ENCODE measurements around the gene OGT. TPM values are rescaled to one million over a fixed set of nuclear protein-coding genes. Genes with fewer than 3 reads are reported as not detected.
"Not testable (repeated sequence)": the region's sequence is repeated elsewhere in the genome, so short reads cannot be mapped to it uniquely, and the experiment has no call there.

The OGT gene
- total and polyA plus RNA-seq, 4 donors, result 10.1 to 272 (median 148) TPM

GRCh38 chrX:71581210-71581609, 48.3 kb downstream of the OGT start:
- ATAC-seq (ENCODE audit: low FRiP score) (no peak), DNase-seq (no peak)
- no peaks in the 10 kb centered on the region for H3K9me3 ChIP-seq (ENCODE audit: control insufficient read depth, low read length)
- no peaks in the 10 kb centered on the region for H3K4me1 ChIP-seq (ENCODE audit: control insufficient read depth in 1 of 2, insufficient read depth in 2 of 2, low read length in 2 of 2)
- no peak overlapping the region for H3K4me3 ChIP-seq (ENCODE audit: low read length in 2 of 2)
- 46 to 63% methylated on average over 5 of the region's 5 CpGs for WGBS, 2 donors
- no peak overlapping the region for H3K27ac ChIP-seq (ENCODE audit: low read depth in 1 of 2, low read length in 2 of 2)
- intact Hi-C loops (cut with DNase I), result no loop called here
- no peaks in the 10 kb centered on the region for H3K27me3 ChIP-seq (ENCODE audit: control insufficient read depth in 1 of 2, insufficient read depth in 2 of 2, low read length in 1 of 2)
- no peaks in the 10 kb centered on the region for H3K36me3 ChIP-seq (ENCODE audit: control insufficient read depth in 1 of 2, insufficient read depth in 2 of 2, low read length in 1 of 2)

GRCh38 chrX:71586929-71587328, 54.0 kb downstream of the OGT start:
- H3K36me3 ChIP-seq (ENCODE audit: control insufficient read depth in 1 of 2, insufficient read depth in 2 of 2, low read length in 1 of 2), result no peaks in the 10 kb centered on the region
- H3K27ac ChIP-seq (ENCODE audit: low read depth in 1 of 2, low read length in 2 of 2), result no peak overlapping the region
- no peaks in the 10 kb centered on the region for H3K4me1 ChIP-seq (ENCODE audit: control insufficient read depth in 1 of 2, insufficient read depth in 2 of 2, low read length in 2 of 2)
- ATAC-seq (ENCODE audit: low FRiP score) (no peak), DNase-seq (no peak)
- intact Hi-C loops (cut with DNase I), result no loop called here
- H3K9me3 ChIP-seq (ENCODE audit: control insufficient read depth, low read length), result no peaks in the 10 kb centered on the region
- no peaks in the 10 kb centered on the region for H3K27me3 ChIP-seq (ENCODE audit: control insufficient read depth in 1 of 2, insufficient read depth in 2 of 2, low read length in 1 of 2)
- WGBS, 2 donors, result 92 to 94% methylated on average over 2 of the region's 2 CpGs
- no peak overlapping the region for H3K4me3 ChIP-seq (ENCODE audit: low read length in 2 of 2)

GRCh38 chrX:71593210-71593609, 60.3 kb downstream of the OGT start:
- H3K9me3 ChIP-seq (ENCODE audit: control insufficient read depth, low read length); intact Hi-C loops (cut with DNase I); DNase-seq; H3K36me3 ChIP-seq (ENCODE audit: control insufficient read depth in 1 of 2, insufficient read depth in 2 of 2, low read length in 1 of 2); H3K27ac ChIP-seq (ENCODE audit: low read depth in 1 of 2, low read length in 2 of 2); ATAC-seq (ENCODE audit: low FRiP score); H3K4me3 ChIP-seq (ENCODE audit: low read length in 2 of 2); H3K27me3 ChIP-seq (ENCODE audit: control insufficient read depth in 1 of 2, insufficient read depth in 2 of 2, low read length in 1 of 2); H3K4me1 ChIP-seq (ENCODE audit: control insufficient read depth in 1 of 2, insufficient read depth in 2 of 2, low read length in 2 of 2): not testable (repeated sequence)
- WGBS, 2 donors, result 81 to 95% methylated on average over 6 to 7 of the region's 8 CpGs

- H3K4me1 ChIP-seq (ENCODE audit: control insufficient read depth in 1 of 2, insufficient read depth in 2 of 2, low read length in 2 of 2), result no peaks in the 10 kb centered on the region
- 79 to 82% methylated on average over 2 of the region's 2 CpGs for WGBS, 2 donors
- peaks cover 0 to 3% of the 10 kb centered on the region in 2 donors for H3K36me3 ChIP-seq (ENCODE audit: control insufficient read depth in 1 of 2, insufficient read depth in 2 of 2, low read length in 1 of 2)
- H3K27me3 ChIP-seq (ENCODE audit: control insufficient read depth in 1 of 2, insufficient read depth in 2 of 2, low read length in 1 of 2), result no peaks in the 10 kb centered on the region
- DNase-seq (no peak), ATAC-seq (ENCODE audit: low FRiP score) (no peak)
- no peak overlapping the region for H3K27ac ChIP-seq (ENCODE audit: low read depth in 1 of 2, low read length in 2 of 2)
- H3K9me3 ChIP-seq (ENCODE audit: control insufficient read depth, low read length), result no peaks in the 10 kb centered on the region
- intact Hi-C loops (cut with DNase I), result no loop called here
- no peak overlapping the region for H3K4me3 ChIP-seq (ENCODE audit: low read length in 2 of 2)
Measured at GRCh38 chrX:71599965-71600364, 67.1 kb downstream of the OGT start.

GRCh38 chrX:71603618-71604017, 70.7 kb downstream of the OGT start:
- peak in 1 of 2 donors; percentile 8 for DNase-seq
- 92 to 96% methylated on average over 33 of the region's 33 CpGs for WGBS, 2 donors
- no peak for ATAC-seq (ENCODE audit: low FRiP score)
- H3K4me3 ChIP-seq (ENCODE audit: low read length in 2 of 2), result no peak overlapping the region
- H3K36me3 ChIP-seq (ENCODE audit: control insufficient read depth in 1 of 2, insufficient read depth in 2 of 2, low read length in 1 of 2), result peaks cover 1 to 5% of the 10 kb centered on the region in 2 donors
- H3K27ac ChIP-seq (ENCODE audit: low read depth in 1 of 2, low read length in 2 of 2), result no peak overlapping the region
- no peaks in the 10 kb centered on the region for H3K4me1 ChIP-seq (ENCODE audit: control insufficient read depth in 1 of 2, insufficient read depth in 2 of 2, low read length in 2 of 2)
- H3K27me3 ChIP-seq (ENCODE audit: control insufficient read depth in 1 of 2, insufficient read depth in 2 of 2, low read length in 1 of 2), result no peaks in the 10 kb centered on the region
- H3K9me3 ChIP-seq (ENCODE audit: control insufficient read depth, low read length), result no peaks in the 10 kb centered on the region
- intact Hi-C loops (cut with DNase I), result no loop called here

GRCh38 chrX:71604141-71604540, 71.2 kb downstream of the OGT start:
- DNase-seq (peak in 1 of 2 donors; percentile 5), ATAC-seq (ENCODE audit: low FRiP score) (no peak)
- no peaks in the 10 kb centered on the region for H3K27me3 ChIP-seq (ENCODE audit: control insufficient read depth in 1 of 2, insufficient read depth in 2 of 2, low read length in 1 of 2)
- H3K36me3 ChIP-seq (ENCODE audit: control insufficient read depth in 1 of 2, insufficient read depth in 2 of 2, low read length in 1 of 2), result peaks cover 4 to 5% of the 10 kb centered on the region in 2 donors
- H3K27ac ChIP-seq (ENCODE audit: low read depth in 1 of 2, low read length in 2 of 2), result no peak overlapping the region
- no peaks in the 10 kb centered on the region for H3K9me3 ChIP-seq (ENCODE audit: control insufficient read depth, low read length)
- H3K4me3 ChIP-seq (ENCODE audit: low read length in 2 of 2), result no peak overlapping the region
- intact Hi-C loops (cut with DNase I), result no loop called here
- 90 to 95% methylated on average over 10 of the region's 10 CpGs for WGBS, 2 donors
- H3K4me1 ChIP-seq (ENCODE audit: control insufficient read depth in 1 of 2, insufficient read depth in 2 of 2, low read length in 2 of 2), result no peaks in the 10 kb centered on the region

GRCh38 chrX:71604796-71605568, 72.1 kb downstream of the OGT start:
- DNase-seq (peak in 1 of 2 donors; percentile 19), ATAC-seq (ENCODE audit: low FRiP score) (no peak)
- H3K36me3 ChIP-seq (ENCODE audit: control insufficient read depth in 1 of 2, insufficient read depth in 2 of 2, low read length in 1 of 2), result peaks cover 5 to 7% of the 10 kb centered on the region in 2 donors
- 83 to 94% methylated on average over 8 of the region's 8 CpGs for WGBS, 2 donors
- H3K4me3 ChIP-seq (ENCODE audit: low read length in 2 of 2), result no peak overlapping the region
- intact Hi-C loops (cut with DNase I), result no loop called here
- H3K27ac ChIP-seq (ENCODE audit: low read depth in 1 of 2, low read length in 2 of 2), result no peak overlapping the region
- no peaks in the 10 kb centered on the region for H3K4me1 ChIP-seq (ENCODE audit: control insufficient read depth in 1 of 2, insufficient read depth in 2 of 2, low read length in 2 of 2)
- no peaks in the 10 kb centered on the region for H3K9me3 ChIP-seq (ENCODE audit: control insufficient read depth, low read length)
- no peaks in the 10 kb centered on the region for H3K27me3 ChIP-seq (ENCODE audit: control insufficient read depth in 1 of 2, insufficient read depth in 2 of 2, low read length in 1 of 2)

GRCh38 chrX:71606536-71607216, 73.8 kb downstream of the OGT start:
- Histone ChIP-seq H3K9me3 (ENCODE audit: control insufficient read depth, low read length) (no peaks in the 10 kb centered on the region), H3K4me1 (ENCODE audit: control insufficient read depth in 1 of 2, insufficient read depth in 2 of 2, low read length in 2 of 2) (no peaks in the 10 kb centered on the region), H3K27me3 (ENCODE audit: control insufficient read depth in 1 of 2, insufficient read depth in 2 of 2, low read length in 1 of 2) (no peaks in the 10 kb centered on the region), H3K36me3 (ENCODE audit: control insufficient read depth in 1 of 2, insufficient read depth in 2 of 2, low read length in 1 of 2) (peaks cover 7 to 8% of the 10 kb centered on the region in 2 donors), H3K4me3 (ENCODE audit: low read length in 2 of 2) (no peak overlapping the region), H3K27ac (ENCODE audit: low read depth in 1 of 2, low read length in 2 of 2) (no peak overlapping the region)
- ATAC-seq (ENCODE audit: low FRiP score), result no peak
- 59 to 72% methylated on average over 9 of the region's 9 CpGs for WGBS, 2 donors
- DNase-seq, result peak in 1 of 2 donors; percentile 10
- intact Hi-C loops (cut with DNase I), result no loop called here

- no peaks in the 10 kb centered on the region for H3K4me1 ChIP-seq (ENCODE audit: control insufficient read depth in 1 of 2, insufficient read depth in 2 of 2, low read length in 2 of 2)
- ATAC-seq (ENCODE audit: low FRiP score), result no peak
- no peak for DNase-seq
- no peak overlapping the region for H3K4me3 ChIP-seq (ENCODE audit: low read length in 2 of 2)
- peaks cover 7 to 8% of the 10 kb centered on the region in 2 donors for H3K36me3 ChIP-seq (ENCODE audit: control insufficient read depth in 1 of 2, insufficient read depth in 2 of 2, low read length in 1 of 2)
- no peak overlapping the region for H3K27ac ChIP-seq (ENCODE audit: low read depth in 1 of 2, low read length in 2 of 2)
- no peaks in the 10 kb centered on the region for H3K9me3 ChIP-seq (ENCODE audit: control insufficient read depth, low read length)
- 79 to 91% methylated on average over 2 of the region's 2 CpGs for WGBS, 2 donors
- no peaks in the 10 kb centered on the region for H3K27me3 ChIP-seq (ENCODE audit: control insufficient read depth in 1 of 2, insufficient read depth in 2 of 2, low read length in 1 of 2)
- intact Hi-C loops (cut with DNase I), result no loop called here
Measured at GRCh38 chrX:71607488-71607887, 74.6 kb downstream of the OGT start.

All from aorta (tissue), 5 donors.